HG02938 (cell line): ENCODE measurements around the gene USP25.

Source experiments
- ATAC-seq: cut with Tn5 transposase; IDR thresholded peaks from one replicate; pipeline ENCODE4 v1.9.1; 2021; ENCODE audit warnings: mild to moderate bottlenecking, moderate library complexity; ENCODE audit not compliant: unreplicated experiment

The USP25 gene

GRCh38 chr21:15809065-15809464 lies 79.3 kb downstream of the USP25 start:
- no peak for ATAC-seq

- ATAC-seq, result no peak
Measured at GRCh38 chr21:15809818-15810217, 80.0 kb downstream of the USP25 start.

- ATAC-seq, result no peak
Measured at GRCh38 chr21:15815285-15815684, 85.5 kb downstream of the USP25 start.

- ATAC-seq, result no peak
Measured at GRCh38 chr21:15820327-15820726, 90.5 kb downstream of the USP25 start.

GRCh38 chr21:15820852-15821379 lies 91.1 kb downstream of the USP25 start:
- ATAC-seq, result no peak

- ATAC-seq, result no peak
Measured at GRCh38 chr21:15823486-15824150, 93.8 kb downstream of the USP25 start.

GRCh38 chr21:15825700-15826099 lies 95.9 kb downstream of the USP25 start:
- ATAC-seq, result no peak

GRCh38 chr21:15826147-15826780 lies 96.5 kb downstream of the USP25 start:
- ATAC-seq, result no peak

- ATAC-seq, result no peak
Measured at GRCh38 chr21:15826908-15827601, 97.3 kb downstream of the USP25 start.

- no peak for ATAC-seq
Measured at GRCh38 chr21:15831497-15831896, 101.7 kb downstream of the USP25 start.

- ATAC-seq, result no peak
Measured at GRCh38 chr21:15837645-15838044, 107.9 kb downstream of the USP25 start.

GRCh38 chr21:15839026-15839425 lies 109.2 kb downstream of the USP25 start:
- ATAC-seq, result no peak

GRCh38 chr21:15839601-15840000 lies 109.8 kb downstream of the USP25 start:
- no peak for ATAC-seq

GRCh38 chr21:15840406-15840805 lies 110.6 kb downstream of the USP25 start:
- no peak for ATAC-seq

- no peak for ATAC-seq
Measured at GRCh38 chr21:15841856-15842564, 112.2 kb downstream of the USP25 start.

- ATAC-seq, result no peak
Measured at GRCh38 chr21:15842565-15842880, 112.7 kb downstream of the USP25 start.

- no peak for ATAC-seq
Measured at GRCh38 chr21:15843766-15844165, 114.0 kb downstream of the USP25 start.

GRCh38 chr21:15848634-15849560 lies 119.1 kb downstream of the USP25 start:
- no peak for ATAC-seq

GRCh38 chr21:15849927-15850326 lies 120.1 kb downstream of the USP25 start:
- ATAC-seq, result no peak

GRCh38 chr21:15850645-15851044 lies 120.9 kb downstream of the USP25 start:
- no peak for ATAC-seq
